Spleen (tissue), 7 donors: ENCODE measurements around the gene FLOT1.

Source experiments
- POLR2A ChIP-seq, 3 donors: fragments of 450-650 bp; IDR thresholded peaks; one replicate each; pipeline ENCODE4 v1.5.1; 2017; ENCODE audit warnings: antibody characterized with exemption in 3 of 3, mild to moderate bottlenecking in 1 of 3
- POLR2AphosphoS5 ChIP-seq, 3 donors: sonication (generic); formaldehyde crosslinking; IDR thresholded peaks; one replicate each; pipeline ENCODE4 v1.5.1; 2017; ENCODE audit warnings: antibody characterized with exemption in 3 of 3
- TF ChIP-seq, protein P1 (sequence below), 11 experiments: fragments of 200-600 bp in 7 of 11; fragments of 450-650 bp in 4 of 11; sonication (generic) in 4 of 11; IDR thresholded peaks in 8 of 11; conservative IDR thresholded peaks in 3 of 11; 1 replicate in 7 of 11; 2 replicates in 4 of 11; pipeline versions ENCODE4 v1.4.0 to v1.8.0; 2016 to 2021; ENCODE audit warnings: antibody characterized with exemption in 11 of 11, inconsistent platforms in 4 of 11, mild to moderate bottlenecking in 1 of 11
- donor health status: DM: no; HTN: no; CAD: no; lungs with moderate emphysema.
- donor health status: DM: no; HTN: no; CAD: no.
- donor health status: DM: no; HTN: no; CAD: no.

DNA sequence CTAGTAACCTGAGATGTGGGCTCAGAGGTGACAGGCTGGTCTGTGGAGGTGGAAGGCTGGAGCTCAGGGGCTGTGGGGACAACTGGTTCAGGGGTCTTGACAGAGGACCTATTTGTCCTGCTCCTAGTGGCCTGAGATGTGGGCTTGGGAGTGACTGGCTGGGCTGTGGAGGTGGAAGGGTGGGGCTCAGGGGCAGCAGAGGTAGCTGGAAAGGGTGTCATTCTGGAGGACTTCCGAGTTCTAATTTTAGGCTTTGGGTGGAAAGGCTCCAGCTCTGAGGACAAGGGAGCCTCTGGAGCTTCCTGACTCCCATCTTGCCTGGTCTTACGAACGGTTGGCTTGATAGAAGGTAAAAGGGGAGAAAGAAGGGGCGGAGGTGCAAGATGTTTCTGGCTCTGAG lies 36.9 kb downstream of the FLOT1 start:
- TF ChIP-seq POLR2A (IDR thresholded peaks at IDR 0.05) (no peak), POLR2AphosphoS5 (IDR thresholded peaks at IDR 0.05) (no peak)
- TF ChIP-seq, protein P1, sequence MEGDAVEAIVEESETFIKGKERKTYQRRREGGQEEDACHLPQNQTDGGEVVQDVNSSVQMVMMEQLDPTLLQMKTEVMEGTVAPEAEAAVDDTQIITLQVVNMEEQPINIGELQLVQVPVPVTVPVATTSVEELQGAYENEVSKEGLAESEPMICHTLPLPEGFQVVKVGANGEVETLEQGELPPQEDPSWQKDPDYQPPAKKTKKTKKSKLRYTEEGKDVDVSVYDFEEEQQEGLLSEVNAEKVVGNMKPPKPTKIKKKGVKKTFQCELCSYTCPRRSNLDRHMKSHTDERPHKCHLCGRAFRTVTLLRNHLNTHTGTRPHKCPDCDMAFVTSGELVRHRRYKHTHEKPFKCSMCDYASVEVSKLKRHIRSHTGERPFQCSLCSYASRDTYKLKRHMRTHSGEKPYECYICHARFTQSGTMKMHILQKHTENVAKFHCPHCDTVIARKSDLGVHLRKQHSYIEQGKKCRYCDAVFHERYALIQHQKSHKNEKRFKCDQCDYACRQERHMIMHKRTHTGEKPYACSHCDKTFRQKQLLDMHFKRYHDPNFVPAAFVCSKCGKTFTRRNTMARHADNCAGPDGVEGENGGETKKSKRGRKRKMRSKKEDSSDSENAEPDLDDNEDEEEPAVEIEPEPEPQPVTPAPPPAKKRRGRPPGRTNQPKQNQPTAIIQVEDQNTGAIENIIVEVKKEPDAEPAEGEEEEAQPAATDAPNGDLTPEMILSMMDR (IDR thresholded peaks at IDR 0.05 in 8 of 11, conservative IDR thresholded peaks at IDR 0.05 in 3 of 11): no peak
